ENCODE measurements around the gene OR52K2.
"Not testable (repeated sequence)": the region's sequence is repeated elsewhere in the genome, so short reads cannot be mapped to it uniquely, and the experiment has no call there.

The OR52K2 gene

DNA sequence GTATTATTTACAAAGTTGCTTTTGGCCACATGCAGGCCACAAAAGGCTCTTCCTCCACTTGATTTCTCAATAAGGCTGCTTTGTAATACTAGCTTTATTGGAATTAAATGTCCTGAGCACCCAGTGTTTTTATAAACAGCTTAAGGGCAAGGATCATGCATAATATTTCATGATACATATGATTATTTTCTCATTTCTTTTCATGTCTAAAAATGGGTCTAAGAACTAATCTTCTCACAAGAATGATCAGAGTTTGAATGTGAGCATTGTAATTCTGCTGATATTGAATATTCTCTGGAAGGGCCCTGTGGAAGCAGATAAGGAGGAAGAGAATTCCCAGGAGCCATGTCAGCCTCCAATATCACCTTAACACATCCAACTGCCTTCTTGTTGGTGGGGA, at the start of gene OR52K2:
Gene OR52K2, plus strand, starts transcription at position 301 of the 400 bp plus-strand sequence. Its CDS starts 45 bp downstream, at position 346.
- no peak for DNase-seq
- intact Hi-C loops (cut with DNase I): no loop called here

DNA sequence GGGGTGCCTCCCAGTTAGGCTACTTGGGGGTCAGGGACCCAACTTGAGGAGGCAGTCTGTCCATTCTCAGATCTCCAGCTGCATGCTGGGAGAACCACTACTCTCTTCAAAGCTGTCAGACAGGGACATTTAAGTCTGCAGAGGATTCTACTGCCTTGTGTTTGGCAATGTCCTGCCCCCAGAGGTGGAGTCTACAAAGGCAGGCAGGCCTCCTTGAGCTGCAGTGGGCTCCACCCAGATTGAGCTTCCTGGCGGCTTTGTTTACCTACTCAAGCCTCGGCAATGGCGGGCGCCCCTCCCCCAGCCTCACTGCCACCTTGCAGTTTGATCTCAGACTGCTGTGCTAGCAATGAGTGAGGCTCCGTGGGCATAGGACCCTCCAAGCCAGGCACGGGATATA, 42.9 kb upstream of the OR52K2 start:
- DNase-seq; intact Hi-C loops (cut with DNase I): not testable (repeated sequence)

DNA sequence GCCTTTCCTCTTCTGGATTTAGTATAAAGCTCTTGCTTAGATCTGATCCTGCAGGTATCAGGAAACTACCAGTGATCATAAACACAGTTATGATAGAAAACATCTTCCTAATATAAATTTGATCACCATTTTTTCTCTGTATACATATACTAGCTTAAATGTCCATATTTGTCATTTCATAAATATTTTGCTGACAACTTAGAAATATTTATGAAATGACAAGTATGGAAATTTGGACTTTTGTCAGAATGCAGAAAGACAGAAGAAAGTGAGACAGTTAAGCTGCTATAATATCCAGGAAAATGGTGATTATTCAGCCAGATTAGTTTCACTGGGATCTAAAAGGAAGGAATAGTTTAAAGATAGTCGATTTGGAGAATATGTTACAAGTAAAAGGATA, 32.8 kb upstream of the OR52K2 start:
- DNase-seq: no peak
- intact Hi-C loops (cut with DNase I): no loop called here

DNA sequence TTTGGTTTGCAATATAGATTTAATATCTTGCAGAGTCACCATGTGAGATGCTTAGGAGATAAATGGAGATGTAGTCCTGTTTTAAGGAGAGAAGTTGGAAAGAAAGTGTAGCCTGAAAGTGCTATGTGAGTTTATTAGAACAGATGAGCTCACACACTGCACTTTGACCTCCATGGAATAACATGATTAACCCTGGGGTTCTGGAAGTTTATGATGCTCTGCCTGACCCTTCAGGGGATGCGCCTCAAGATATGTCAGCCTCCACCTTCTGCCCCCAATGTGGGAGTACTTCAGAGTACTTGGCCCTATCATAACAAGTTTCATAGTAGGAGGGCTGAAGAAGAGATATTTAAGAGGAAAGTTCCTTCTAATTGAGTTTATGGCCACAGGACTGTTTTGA, 32.3 kb upstream of the OR52K2 start:
- DNase-seq: no peak
- intact Hi-C loops (cut with DNase I): no loop called here

DNA sequence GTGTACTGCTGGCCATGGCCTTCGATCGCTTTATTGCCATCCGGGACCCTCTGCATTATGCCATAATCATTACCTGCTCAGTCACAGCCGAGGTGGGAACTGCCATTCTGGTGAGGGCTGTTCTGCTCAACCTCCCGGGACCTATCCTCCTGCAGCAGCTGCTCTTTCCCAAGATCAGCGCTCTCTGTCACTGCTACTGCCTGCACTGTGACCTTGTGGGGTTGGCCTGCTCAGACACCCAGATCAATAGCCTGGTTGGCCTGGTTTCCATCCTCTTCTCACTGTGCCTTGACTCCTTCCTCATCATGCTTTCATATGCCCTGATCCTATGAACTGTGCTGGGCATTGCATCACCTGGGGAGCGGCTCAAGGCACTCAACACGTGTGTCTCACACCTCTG, 30.7 kb upstream of the OR52K2 start:
- intact Hi-C loops (cut with DNase I): no loop called here
- DNase-seq: no peak

DNA sequence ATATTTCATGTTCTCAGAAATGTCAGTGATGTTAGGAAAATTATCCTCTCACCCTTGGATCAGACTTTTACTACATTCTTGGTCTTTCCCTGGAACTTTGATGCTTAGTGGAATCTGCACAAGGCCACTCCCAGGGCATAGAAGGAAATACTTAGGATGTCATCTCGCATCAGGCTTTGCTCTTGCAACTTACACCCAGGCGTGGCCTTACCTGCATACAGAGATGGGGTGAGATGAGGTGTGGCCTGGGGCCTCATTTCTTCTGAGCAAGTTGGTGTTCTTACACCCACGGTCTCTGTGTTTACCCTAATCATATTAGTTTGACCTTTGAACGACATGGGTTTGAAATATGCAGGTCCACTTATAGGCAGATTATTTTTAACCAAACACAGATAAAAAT, 19.0 kb upstream of the OR52K2 start:
- intact Hi-C loops (cut with DNase I): no loop called here
- no peak for DNase-seq

DNA sequence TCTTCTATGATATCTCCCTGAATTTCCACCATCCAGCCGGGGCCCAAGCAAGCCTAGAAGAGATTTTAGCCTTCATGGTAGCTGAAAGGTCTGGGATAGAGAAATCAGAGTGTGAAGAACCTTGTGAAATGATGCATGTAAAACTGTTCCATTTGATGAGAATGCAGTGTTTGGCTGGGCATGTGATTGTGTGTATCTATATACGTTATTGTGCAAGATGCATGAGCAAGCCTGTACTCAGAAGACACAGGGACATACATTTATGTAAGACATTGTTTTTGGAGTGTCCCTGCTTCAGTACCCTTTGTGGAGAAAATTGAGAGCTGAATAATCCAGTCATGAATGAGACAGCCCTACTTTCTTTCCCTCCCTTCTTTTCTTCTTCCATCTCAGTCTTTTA, 15.2 kb upstream of the OR52K2 start:
- intact Hi-C loops (cut with DNase I): no loop called here
- no peak for DNase-seq

DNA sequence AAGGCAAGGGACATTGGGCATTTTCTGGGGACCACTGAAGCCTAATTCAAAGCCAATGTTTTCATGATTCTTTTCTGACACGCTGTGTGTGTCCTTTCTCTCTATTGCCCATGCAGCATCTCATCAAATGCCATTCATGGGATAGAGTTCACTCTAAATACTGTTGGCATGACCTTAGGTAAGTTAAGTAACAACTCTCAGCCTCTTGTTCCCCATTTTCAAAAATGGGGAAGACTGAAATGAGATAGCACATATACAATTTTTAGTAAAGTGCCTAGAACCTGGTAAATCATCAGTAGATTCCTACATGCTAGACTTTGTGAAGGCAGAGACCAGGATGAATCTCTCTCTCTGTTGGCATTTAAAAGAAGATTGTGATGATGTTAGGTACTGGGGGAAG, 12.7 kb upstream of the OR52K2 start:
- no peak for DNase-seq
- intact Hi-C loops (cut with DNase I): no loop called here

DNA sequence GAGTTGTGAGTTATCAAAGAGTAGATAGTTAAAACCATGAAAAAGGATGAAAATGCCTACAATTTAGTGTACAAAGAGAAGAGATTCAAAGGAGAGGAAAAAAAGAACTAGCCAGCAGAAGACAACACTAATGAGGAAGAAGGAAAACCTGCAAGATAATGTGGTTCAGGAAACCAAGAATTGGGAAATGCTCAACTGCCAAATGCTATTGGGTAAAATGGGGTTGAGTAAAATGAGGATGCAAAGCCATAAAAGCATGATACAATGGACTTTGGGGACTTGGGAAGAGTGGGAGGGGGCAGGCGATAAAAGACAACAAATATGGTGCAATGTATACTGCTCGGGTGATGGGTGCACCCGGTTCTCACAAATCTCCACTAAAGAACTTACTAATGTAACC, 7.6 kb upstream of the OR52K2 start:
- intact Hi-C loops (cut with DNase I): no loop called here
- no peak for DNase-seq

DNA sequence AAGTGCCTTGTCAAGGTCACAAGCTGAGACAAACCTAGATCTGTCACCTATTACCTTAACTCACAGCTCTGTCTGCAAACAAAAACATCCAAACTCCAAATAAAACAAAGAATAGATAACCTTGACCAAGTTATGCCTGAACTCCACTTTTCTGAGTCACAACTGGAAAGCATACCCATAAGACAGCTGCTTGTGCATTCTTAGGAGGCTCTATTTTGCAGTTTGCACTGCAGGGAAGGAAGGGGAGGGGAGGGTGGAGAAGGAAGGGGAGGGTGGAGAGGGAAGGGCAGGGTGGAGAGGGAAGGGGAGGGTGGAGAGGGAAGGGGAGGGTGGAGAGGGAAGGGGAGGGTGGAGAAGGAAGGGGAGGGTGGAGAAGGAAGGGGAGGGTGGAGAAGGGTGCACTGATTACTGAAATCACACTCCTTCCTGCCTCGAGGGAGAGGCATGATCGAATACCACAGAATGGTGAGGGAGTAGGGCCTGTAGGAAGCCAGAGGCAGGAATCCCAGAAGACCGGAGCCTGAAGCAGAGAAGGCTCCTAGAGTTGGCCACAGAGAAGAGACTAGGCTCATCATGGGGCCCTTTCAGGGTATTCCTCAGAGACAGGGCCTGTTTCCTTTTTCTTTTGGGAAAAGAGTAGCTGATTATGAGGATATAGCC, 5.7 kb upstream of the OR52K2 start:
- intact Hi-C loops (cut with DNase I): no loop called here
- no peak for DNase-seq

DNA sequence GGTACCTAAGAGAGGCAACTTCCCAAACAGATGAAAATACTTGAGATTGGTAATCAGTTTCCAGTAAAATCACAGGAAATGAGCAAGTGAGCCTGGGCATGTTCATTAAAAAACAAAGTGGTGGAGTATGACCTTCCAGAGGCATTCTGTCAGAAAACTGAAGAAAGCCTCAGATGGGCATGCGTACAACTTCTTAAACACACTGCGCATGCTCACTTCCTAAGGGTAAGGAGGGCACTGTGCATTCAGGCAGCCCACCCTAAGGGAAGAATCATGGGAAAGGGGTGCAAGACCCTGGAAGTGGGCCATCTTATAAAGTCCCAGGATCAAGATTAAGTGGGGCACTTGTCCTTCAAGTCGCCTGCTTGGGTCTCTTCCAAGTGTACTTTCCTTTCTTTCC, 4.0 kb downstream of the OR52K2 start:
- intact Hi-C loops (cut with DNase I): no loop called here
- no peak for DNase-seq

DNA sequence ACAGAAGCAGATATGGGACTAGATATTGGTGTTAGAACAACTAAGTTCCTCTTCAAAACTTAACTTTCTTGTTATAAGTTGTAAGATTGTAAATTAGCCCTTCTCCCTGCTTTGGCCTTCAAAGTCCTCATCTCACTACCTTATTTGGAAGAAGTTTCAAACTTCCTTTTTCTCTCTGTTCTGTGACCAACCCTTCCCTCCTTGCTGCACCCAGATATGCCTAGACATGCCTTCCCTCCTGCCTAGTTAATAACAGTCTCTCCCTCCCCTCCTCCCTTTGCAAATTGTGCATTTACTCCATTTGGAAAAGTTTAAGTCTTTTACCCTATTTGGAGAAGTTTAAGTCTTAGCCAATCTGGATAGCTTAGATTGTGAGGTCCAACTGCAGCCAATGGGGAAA, 4.9 kb downstream of the OR52K2 start:
- DNase-seq: no peak
- intact Hi-C loops (cut with DNase I): no loop called here

DNA sequence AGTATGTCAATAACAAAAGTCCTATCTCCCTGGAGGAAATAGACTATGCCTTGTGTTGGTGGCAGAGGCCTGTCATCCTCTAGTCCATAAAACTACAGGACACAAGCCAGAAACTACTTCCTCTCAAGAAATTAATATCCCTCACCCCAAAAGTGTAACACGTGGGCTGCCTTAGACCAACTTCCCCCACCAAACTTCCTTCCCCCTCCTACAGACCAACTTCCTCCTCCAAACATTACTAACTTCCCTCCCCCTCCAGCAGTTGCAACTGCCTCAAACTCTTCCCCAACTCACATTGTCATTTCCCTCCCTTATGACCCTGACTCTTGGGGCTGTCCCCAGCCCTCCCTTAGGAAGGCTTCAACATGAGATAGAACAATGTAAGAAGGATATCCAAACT, 6.3 kb downstream of the OR52K2 start:
- no peak for DNase-seq
- intact Hi-C loops (cut with DNase I): no loop called here

DNA sequence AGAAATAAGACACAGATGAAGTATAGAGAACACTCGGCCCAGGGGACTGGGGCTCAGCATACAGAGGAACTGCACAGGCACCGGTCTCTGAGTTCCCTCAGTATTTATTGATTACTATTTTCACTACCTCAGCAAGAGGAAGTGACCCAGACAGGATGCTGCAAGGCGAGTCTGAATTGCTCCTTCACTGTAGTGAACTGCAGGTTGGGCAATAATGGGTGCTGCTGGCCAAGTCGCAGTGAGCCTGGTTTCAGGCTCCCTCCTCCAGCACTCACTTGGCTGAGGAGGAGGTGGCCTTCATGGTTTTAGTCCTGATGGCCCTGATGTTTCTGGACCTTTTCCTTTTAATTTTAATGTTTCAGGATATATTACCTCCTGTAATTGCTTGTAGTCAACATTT, 10.4 kb downstream of the OR52K2 start:
- DNase-seq: peak in 1 of 10 donors; percentile 43

DNA sequence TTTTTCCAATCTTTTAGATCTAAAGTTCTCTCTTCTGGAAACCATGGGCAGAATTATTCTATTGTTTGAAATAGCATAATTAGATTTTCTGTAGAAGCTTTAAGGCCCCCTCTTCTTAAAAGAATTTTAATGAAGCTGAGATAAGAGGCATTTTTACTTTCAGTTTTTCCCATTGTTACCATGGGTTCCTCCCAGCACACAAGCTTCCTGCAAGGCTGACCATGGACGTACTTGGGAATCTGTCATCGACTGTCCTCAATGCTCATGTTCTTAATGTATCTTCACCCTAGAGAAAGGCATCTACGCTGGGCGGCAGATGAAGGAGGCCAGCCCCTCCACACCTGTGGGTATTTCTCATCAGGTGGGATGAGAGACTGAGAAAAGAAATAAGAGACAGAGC, 11.1 kb downstream of the OR52K2 start:
- DNase-seq: no peak
- intact Hi-C loops (cut with DNase I): no loop called here

More for the DNA sequence above, 10.4 kb downstream of the OR52K2 start:
- intact Hi-C loops (cut with DNase I): no loop called here

DNA sequence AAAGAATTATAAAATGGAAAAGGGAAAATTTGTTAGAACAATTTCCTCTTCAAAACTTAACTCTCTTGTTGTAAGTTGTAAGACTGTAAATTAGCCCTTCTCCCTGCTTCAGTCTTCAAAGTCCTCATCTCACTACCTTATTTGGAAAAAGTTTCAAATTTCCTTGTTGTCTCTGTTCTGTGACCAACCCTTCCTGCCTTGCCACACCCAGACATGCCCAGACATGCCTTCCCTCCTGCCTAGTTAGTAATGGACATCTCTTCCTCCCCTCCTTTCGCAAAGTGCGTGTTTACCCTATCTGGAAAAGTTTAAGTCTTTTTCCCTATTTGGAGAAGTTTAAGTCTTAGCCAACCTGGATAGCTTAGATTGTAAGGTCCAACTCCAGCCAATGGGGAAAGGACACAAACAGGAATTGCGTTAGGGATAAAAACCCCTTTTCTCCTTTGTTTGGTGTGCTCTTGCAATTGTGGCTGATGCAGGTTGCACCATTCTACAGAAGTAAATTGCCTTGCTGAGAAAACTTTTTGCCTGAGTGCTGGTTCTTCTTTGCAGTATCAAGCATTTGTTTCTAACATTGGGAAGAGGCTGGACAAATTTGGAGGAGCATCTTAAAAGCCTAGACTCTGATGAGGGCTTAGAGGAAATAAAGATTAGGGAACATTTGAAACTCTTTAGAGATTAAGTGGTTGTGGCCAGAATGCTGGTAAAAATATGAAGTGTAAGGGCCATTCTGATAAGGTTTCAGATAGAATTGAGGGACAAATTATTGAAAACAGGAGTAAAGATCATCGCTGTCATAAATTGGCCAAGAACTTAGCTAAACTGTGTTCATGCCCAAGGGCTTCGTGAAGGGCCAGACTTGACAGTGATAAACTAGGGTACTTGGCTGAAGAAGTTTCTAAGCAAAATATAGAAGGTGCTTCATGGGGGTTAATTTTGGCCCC, 15.4 kb downstream of the OR52K2 start:
- no peak for DNase-seq
- intact Hi-C loops (cut with DNase I): no loop called here

DNA sequence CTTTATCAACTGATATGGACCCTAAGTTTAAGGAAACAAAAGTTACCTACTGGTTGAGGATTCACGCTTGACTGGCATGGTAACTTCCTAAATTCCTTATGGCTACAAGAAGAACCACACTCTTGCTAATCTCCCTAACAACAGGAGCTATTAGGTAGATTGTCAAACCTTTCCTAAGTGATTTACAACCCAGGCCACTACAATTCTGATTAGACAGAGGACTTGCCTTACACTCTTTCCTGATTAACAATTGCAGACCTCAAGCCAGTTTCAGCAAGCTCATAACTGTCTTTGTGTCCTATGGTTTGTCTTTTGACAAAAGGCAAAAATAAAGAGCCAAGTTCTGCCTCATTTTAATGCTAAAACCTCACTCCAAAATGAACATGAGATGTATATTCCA, 16.3 kb downstream of the OR52K2 start:
- DNase-seq: no peak
- intact Hi-C loops (cut with DNase I): no loop called here

DNA sequence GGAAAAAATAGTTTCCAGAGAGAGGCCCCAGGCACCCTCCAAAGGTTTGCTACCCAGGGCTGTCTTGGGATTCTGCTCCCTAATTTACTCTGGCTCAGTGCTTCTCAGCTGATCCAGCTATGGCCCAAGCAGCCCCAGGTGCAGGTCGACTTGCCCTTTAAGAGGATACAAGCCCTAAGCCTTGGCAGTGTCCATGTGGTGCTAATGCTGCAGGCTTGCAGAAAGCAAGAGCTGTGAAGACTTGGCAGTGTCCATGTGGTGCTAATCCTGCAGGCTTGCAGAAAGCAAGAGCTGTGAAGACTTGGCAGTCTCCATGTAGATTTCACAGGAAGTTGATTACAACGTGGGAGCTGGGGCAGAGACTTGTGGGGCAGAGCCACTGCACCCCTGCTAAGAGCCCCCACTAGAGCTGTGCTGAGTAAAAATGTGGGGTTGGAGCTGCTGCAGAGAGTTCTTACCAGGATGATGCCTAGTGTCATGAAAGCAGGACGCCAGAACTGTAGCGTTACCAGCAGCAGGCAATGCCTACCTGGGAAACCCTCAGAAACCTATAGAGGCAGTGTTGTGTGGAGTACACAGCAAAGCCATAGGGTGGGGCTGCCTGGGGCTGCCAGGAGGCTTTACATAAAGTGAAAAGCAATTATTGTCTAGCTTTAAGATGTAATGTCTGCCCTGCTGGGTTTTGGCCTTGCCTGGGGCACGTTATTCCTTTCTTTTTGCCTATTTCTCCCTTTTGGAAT, 17.2 kb downstream of the OR52K2 start:
- intact Hi-C loops (cut with DNase I): no loop called here
- peak in 2 of 10 donors; percentile 15 to 27 for DNase-seq

DNA sequence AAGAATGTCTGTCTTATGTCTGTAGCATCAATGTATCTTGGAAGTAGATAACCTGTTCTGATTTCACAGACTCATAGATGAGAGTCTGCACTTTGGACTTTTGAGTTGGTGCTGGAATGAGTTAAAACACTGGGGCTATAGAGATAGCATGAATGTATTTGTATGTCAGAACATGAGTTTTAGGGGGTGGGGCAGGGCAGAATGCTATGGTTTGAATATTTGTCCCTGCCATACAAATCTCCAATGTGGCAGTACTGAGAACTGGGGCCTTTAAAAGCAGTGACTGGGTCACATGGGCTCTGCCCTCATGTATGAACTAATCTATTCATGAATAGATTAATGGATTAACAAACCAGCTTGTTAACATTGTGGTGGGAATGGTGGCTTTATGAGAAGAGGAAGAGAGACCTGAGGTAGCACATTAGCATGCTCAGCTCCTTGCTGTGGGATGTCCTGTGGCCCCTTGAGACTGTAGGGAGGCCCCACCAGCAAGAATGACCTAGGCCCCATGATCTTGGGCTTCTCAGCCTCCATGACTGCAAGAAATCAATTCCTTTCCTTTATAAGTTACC, 17.9 kb downstream of the OR52K2 start:
- intact Hi-C loops (cut with DNase I): no loop called here

DNA sequence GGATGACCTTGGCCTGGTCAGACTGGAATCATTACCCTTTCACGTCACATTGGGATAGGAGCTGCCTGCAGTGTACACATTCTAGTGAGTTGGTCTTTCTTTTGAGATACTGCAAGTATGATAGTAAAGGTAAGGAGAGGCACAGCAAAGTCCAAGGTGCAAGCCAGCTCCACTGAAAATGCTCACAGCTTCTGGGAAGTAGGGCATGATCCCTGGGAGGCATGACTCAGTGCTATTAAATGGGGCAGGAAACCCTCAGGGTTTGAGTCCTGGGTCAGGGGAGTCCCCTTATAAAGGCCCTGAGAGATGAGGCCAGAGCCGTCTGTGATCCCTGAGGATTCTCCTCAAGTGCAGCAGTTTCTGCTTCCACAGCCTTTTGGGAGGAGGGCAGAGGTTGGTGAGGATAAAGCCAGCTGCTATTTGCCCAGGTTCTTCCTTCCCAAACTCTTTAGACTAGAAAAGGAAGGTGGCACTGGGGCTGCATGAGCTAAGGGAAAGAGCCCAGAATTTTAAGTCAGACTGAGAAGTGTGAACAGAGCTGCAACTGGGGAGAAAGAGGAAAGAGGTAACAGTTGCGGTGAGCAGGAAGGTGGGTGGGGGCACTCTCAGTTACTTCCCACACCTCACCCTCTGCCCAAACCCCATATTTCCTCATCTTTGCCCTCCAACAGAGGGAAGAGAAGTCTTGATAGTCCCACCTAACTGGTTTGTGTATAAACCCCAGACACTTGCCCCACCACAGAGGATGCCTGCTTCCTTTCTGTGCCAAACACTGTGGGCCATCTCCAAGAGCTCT, 18.9 kb downstream of the OR52K2 start:
- no peak for DNase-seq
- intact Hi-C loops (cut with DNase I): no loop called here

More for the DNA sequence above, 17.9 kb downstream of the OR52K2 start:
- no peak for DNase-seq

Data from posterior cingulate gyrus (tissue), 11 donors.